ENCODE data around the gene BTNL3. TPM values are rescaled to one million over a fixed set of nuclear protein-coding genes. Genes with fewer than 3 reads are reported as not detected.

Gene BTNL3
- total and polyA plus RNA-seq, 9 of the 15 experiments (the other 6 are each of a cell fraction or from before 2014, with no cell fraction given): 0.03 to 0.44 (median 0.04) TPM; not detected in 4

GRCh38 chr5:181053488-181054121 is 65.0 kb downstream of the BTNL3 start (continued):
- peak; percentile 19 to 81; a peak in 1 of 4 replicates for TF ChIP-seq UBTF (IDR thresholded peaks at IDR 0.05; ENCODE audit: borderline replicate concordance in 1 of 2, low read depth in 2 of 2, low read length in 2 of 2)
- TF ChIP-seq XRCC5 (IDR thresholded peaks at IDR 0.05; ENCODE audit: low read depth, low read length): 0 out of 2 replicates have a peak, but pooled peaks have one; percentile 7
- TF ChIP-seq HDAC1 (IDR thresholded peaks at IDR 0.05): peak in 1 of 2 experiments; percentile 53; a peak in 2 of 4 replicates
- TF ChIP-seq CCNT2 (IDR thresholded peaks at IDR 0.05; ENCODE audit: borderline replicate concordance, extremely low read depth, insufficient read length, low read depth, low read length): peak; percentile 25
- peak; percentile 76 to 81 for TF ChIP-seq NRF1 (conservative IDR thresholded peaks at IDR 0.05 in 1 of 2, IDR thresholded peaks at IDR 0.05 in 1 of 2)
- no peak for TF ChIP-seq GABPB2 (CRISPR knock-in tag; conservative IDR thresholded peaks at IDR 0.05)
- 0 out of 2 replicates have a peak, but pooled peaks have one; percentile 41 for TF ChIP-seq SP1 (CRISPR knock-in tag; IDR thresholded peaks at IDR 0.05)
- TF ChIP-seq ZNF740 (CRISPR knock-in tag; IDR thresholded peaks at IDR 0.05): 0 out of 2 replicates have a peak, but pooled peaks have one; percentile 27
- no peak for TF ChIP-seq ZNF740 (tag; IDR thresholded peaks at IDR 0.05)
- TF ChIP-seq ARID4B (CRISPR knock-in tag; IDR thresholded peaks at IDR 0.05): 0 out of 2 replicates have a peak, but pooled peaks have one; percentile 11
